Keratinocyte (primary cell): ENCODE measurements around the gene TRABD2B. TPM values are rescaled to one million over a fixed set of nuclear protein-coding genes. Genes with fewer than 3 reads are reported as not detected.

Experiments used
- DNase-seq: peaks from one replicate; pipeline ENCODE4 v3.0.0-alpha.2; 2011; ENCODE audit warnings: low read depth, missing footprints, low spot score
- FAIRE-seq: peaks from 2 replicates; lab custom pipeline; 2011; peaks lifted over from hg19 to GRCh38; lab: Jason Lieb, UNC
- H2AFZ ChIP-seq: 2 replicates; pipeline ENCODE4 v1.6.0; 2012; ENCODE audit warnings: low read length, control low read depth, inconsistent platforms; ENCODE audit not compliant: control insufficient read depth
- H3K27ac ChIP-seq: 2 replicates; pipeline ENCODE4 v1.5.1; 2011; ENCODE audit warnings: low read length; ENCODE audit not compliant: control insufficient read depth, insufficient read depth
- H3K27me3 ChIP-seq: 3 replicates; pipeline ENCODE4 v1.6.0; 2011; ENCODE audit warnings: low read length; ENCODE audit not compliant: control insufficient read depth, insufficient read depth; ENCODE audit errors: extremely low read depth
- H3K36me3 ChIP-seq, 2 experiments: 2 replicates in 1 of 2; 3 replicates in 1 of 2; pipeline ENCODE4 v1.5.1; 2011; ENCODE audit warnings: low read length in 2 of 2, mild to moderate bottlenecking in 1 of 2; ENCODE audit not compliant: control insufficient read depth in 2 of 2, insufficient read depth in 2 of 2; ENCODE audit errors: extremely low read depth in 1 of 2
- H3K4me1 ChIP-seq: 3 replicates; pipeline ENCODE4 v1.5.1; 2011; ENCODE audit warnings: low read length; ENCODE audit not compliant: control insufficient read depth, insufficient read depth; ENCODE audit errors: extremely low read depth
- H3K4me2 ChIP-seq: 3 replicates; pipeline ENCODE4 v1.6.0; 2011; ENCODE audit warnings: low read depth, low read length; ENCODE audit not compliant: control insufficient read depth, insufficient read depth; ENCODE audit errors: extremely low read depth
- H3K4me3 ChIP-seq, 3 experiments: fragments of 200-600 bp in 1 of 3; sonication (generic) in 1 of 3; 2 replicates in 2 of 3; 3 replicates in 1 of 3; pipeline ENCODE4 v1.5.1; 2011 to 2016; ENCODE audit warnings: low read length in 3 of 3, mild to moderate bottlenecking in 3 of 3, control low read depth in 2 of 3, inconsistent platforms in 1 of 3, low read depth in 1 of 3, mixed read lengths in 1 of 3, mixed run types in 1 of 3, moderate library complexity in 1 of 3; ENCODE audit not compliant: control insufficient read depth in 2 of 3, insufficient read depth in 2 of 3; ENCODE audit errors: extremely low read depth in 1 of 3
- H3K79me2 ChIP-seq: 2 replicates; pipeline ENCODE4 v1.6.0; 2012; ENCODE audit warnings: low read length; ENCODE audit not compliant: control insufficient read depth, insufficient read depth
- H3K9ac ChIP-seq: 3 replicates; pipeline ENCODE4 v1.6.0; 2011; ENCODE audit warnings: low read length; ENCODE audit not compliant: control insufficient read depth, insufficient read depth; ENCODE audit errors: extremely low read depth
- H3K9me1 ChIP-seq: 3 replicates; pipeline ENCODE4 v1.6.0; 2011; ENCODE audit warnings: low read length; ENCODE audit not compliant: control insufficient read depth, insufficient read depth; ENCODE audit errors: extremely low read depth
- H3K9me3 ChIP-seq: 2 replicates; pipeline ENCODE4 v1.5.1; 2012; ENCODE audit warnings: low read depth, low read length; ENCODE audit not compliant: control insufficient read depth
- H4K20me1 ChIP-seq: 3 replicates; pipeline ENCODE4 v1.6.0; 2011; ENCODE audit warnings: low read length; ENCODE audit not compliant: control insufficient read depth, insufficient read depth; ENCODE audit errors: extremely low read depth
- EZH2 ChIP-seq: IDR thresholded peaks from one replicate; pipeline ENCODE4 v1.6.1; 2012; ENCODE audit warnings: inconsistent platforms, mild to moderate bottlenecking, low read length, moderate library complexity
- dilution Hi-C: fragments of 300-500 bp; cut with MboI; formaldehyde crosslinking; loops from one replicate; pipeline ENCODE4 v1.7.0; 2020; ENCODE audit warnings: low sequenced_read_pairs; ENCODE audit not compliant: extremely low pct_ligation_motif_present
- polyA plus RNA-seq, 5 experiments: library from polyadenylated mRNA; depleted of rRNA in 3 of 5; stranded (reverse) in 3 of 5; stranded (forward) in 1 of 5; unstranded in 1 of 5; fragments of >200 nt; gene quantifications; 1 replicate in 1 of 5; 2 replicates in 3 of 5; 3 replicates in 1 of 5; pipeline versions ENCODE4 v1.2.1 to v1.2.3, GENCODE V29; 2011 to 2012; ENCODE audit warnings: missing spikeins in 2 of 5, low read depth in 1 of 5, low replicate concordance in 1 of 5
- TF ChIP-seq, protein P1 (sequence below), 3 experiments: IDR thresholded peaks in 1 of 3; conservative IDR thresholded peaks in 1 of 3; optimal IDR thresholded peaks in 1 of 3; 2 replicates in 2 of 3; 3 replicates in 1 of 3; pipeline versions ENCODE3 to v1.5.1; 2011; ENCODE audit warnings: low read length in 3 of 3, mild to moderate bottlenecking in 3 of 3, moderate library complexity in 2 of 3, control low read depth in 1 of 3, inconsistent platforms in 1 of 3; ENCODE audit not compliant: insufficient read depth in 2 of 3; ENCODE audit errors: extremely low read depth in 1 of 3

Gene TRABD2B
- polyA plus RNA-seq, 1 donor (not counting 4 experiments of a cell fraction or from before 2014, with no cell fraction given) = 0.13 TPM

DNA sequence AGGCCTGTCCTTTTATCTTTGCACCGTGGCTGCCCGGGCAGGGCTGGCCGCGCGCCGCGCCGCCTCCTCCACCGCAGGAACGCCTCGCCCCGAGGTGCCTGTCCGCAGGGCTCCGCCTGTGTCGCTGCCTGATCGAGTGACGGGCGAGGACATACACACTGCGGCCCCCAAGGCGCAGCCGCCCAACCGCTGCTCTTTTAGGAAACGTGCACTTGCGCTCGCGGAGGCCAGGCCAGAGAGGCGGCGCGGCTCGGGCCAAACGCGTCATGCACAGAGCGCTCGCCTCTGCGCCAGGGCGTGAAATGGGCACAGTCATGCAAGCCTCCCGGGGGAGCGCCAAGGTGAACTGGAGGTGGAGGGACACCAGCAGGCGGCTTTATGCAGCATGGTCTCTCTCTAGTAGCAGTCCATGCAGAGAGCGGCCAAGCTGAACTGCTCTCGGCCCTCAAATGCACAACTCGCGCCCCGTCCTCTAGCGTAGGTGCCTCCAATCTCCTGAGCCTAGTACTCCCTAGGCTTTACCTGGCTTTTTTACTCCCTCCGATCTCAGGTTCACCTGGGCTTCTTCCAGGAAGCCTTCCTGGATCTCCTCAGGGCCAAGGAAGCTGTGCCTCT lies 12.9 kb downstream of the TRABD2B start:
- DNase-seq (no peak), FAIRE-seq (no peak)
- H3K9me3 ChIP-seq = no peaks in the 10 kb centered on the region
- H3K27ac ChIP-seq = no peak overlapping the region
- dilution Hi-C loops = no loop called here
- H3K4me2 ChIP-seq = peak overlapping the region; percentile 47
- no peaks in the 10 kb centered on the region for H3K36me3 ChIP-seq
- H3K79me2 ChIP-seq = no peaks in the 10 kb centered on the region
- H2AFZ ChIP-seq = no peak overlapping the region
- TF ChIP-seq, protein P1, sequence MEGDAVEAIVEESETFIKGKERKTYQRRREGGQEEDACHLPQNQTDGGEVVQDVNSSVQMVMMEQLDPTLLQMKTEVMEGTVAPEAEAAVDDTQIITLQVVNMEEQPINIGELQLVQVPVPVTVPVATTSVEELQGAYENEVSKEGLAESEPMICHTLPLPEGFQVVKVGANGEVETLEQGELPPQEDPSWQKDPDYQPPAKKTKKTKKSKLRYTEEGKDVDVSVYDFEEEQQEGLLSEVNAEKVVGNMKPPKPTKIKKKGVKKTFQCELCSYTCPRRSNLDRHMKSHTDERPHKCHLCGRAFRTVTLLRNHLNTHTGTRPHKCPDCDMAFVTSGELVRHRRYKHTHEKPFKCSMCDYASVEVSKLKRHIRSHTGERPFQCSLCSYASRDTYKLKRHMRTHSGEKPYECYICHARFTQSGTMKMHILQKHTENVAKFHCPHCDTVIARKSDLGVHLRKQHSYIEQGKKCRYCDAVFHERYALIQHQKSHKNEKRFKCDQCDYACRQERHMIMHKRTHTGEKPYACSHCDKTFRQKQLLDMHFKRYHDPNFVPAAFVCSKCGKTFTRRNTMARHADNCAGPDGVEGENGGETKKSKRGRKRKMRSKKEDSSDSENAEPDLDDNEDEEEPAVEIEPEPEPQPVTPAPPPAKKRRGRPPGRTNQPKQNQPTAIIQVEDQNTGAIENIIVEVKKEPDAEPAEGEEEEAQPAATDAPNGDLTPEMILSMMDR (optimal IDR thresholded peaks at IDR 0.05 in 1 of 3, IDR thresholded peaks at IDR 0.05 in 1 of 3, conservative IDR thresholded peaks at IDR 0.05 in 1 of 3; ENCODE audit: extremely low read depth in 1 of 3, insufficient read depth in 2 of 3, low read length in 3 of 3) = no peak
- TF ChIP-seq EZH2 = peak; percentile 42
- H3K9me1 ChIP-seq = no peaks in the 10 kb centered on the region
- H3K4me3 ChIP-seq = no peak overlapping the region
- no peak overlapping the region for H3K9ac ChIP-seq
- H3K4me1 ChIP-seq = no peaks in the 10 kb centered on the region
- H3K27me3 ChIP-seq = peaks cover 9% of the 10 kb centered on the region
- H4K20me1 ChIP-seq = no peaks in the 10 kb centered on the region

DNA sequence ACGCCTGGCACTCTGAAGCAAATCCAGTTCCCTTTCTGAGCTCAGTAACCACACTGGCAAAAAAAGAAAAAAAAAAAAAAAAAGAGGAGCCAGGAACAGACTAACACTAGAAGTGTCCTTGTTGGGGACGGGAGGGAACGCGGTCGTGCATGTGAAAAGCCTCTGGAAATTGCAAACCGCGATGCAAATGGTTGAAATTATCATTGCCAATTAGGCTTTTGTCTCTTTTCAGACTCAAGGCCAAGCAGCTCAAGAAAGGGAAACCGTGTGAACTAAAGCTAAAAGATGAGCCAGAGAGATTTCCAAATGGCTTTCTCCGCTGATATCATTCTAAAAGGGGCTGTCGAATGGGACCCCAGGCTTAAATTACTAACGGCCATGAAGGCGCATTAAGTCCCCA lies 13.5 kb downstream of the TRABD2B start:
- no peak overlapping the region for H3K4me3 ChIP-seq
- H3K9ac ChIP-seq = no peak overlapping the region
- dilution Hi-C loops = no loop called here
- no peaks in the 10 kb centered on the region for H3K4me1 ChIP-seq
- no peaks in the 10 kb centered on the region for H3K36me3 ChIP-seq
- H3K27me3 ChIP-seq = peaks cover 9% of the 10 kb centered on the region
- no peak for TF ChIP-seq EZH2
- TF ChIP-seq, protein P1 (optimal IDR thresholded peaks at IDR 0.05 in 1 of 3, IDR thresholded peaks at IDR 0.05 in 1 of 3, conservative IDR thresholded peaks at IDR 0.05 in 1 of 3; ENCODE audit: extremely low read depth in 1 of 3, insufficient read depth in 2 of 3, low read length in 3 of 3) = no peak
- no peak for DNase-seq
- H3K79me2 ChIP-seq = no peaks in the 10 kb centered on the region
- no peak overlapping the region for H2AFZ ChIP-seq
- no peak overlapping the region for H3K27ac ChIP-seq
- no peak for FAIRE-seq
- H4K20me1 ChIP-seq = no peaks in the 10 kb centered on the region
- no peaks in the 10 kb centered on the region for H3K9me3 ChIP-seq
- H3K9me1 ChIP-seq = no peaks in the 10 kb centered on the region
- no peak overlapping the region for H3K4me2 ChIP-seq
